Measurements from ENCODE around the gene TMEM59L.

The TMEM59L gene

GRCh38 chr19:18637673-18638630 lies 25.3 kb downstream of the TMEM59L start:
- no peak for DNase-seq (ENCODE audit: low spot score)

DNA sequence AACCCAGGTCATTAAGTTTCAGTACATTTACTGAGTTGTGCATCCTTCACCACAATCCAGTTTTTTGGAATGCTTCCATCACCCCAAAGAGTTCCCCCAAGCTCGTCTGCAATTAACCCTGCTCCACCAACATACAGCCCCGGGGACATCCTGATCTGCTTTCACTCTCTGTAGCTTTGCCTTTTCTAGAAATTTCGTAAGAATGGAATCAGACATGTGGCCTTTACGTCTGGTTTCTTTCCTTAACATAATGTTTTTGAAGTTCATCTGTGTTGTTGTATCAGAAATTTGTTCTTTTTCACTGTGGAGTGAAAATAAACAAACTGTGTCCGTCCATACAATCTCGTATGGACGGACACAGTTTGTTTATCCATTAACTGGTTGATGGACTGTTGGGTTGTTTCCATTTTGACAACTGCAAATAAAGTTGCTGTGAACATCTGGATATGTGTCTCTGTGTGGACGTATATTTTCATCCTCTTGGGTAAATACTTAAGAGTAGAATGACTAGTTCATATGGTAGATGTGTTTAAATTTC lies 27.1 kb downstream of the TMEM59L start:
- no peak for DNase-seq (ENCODE audit: low spot score)

DNA sequence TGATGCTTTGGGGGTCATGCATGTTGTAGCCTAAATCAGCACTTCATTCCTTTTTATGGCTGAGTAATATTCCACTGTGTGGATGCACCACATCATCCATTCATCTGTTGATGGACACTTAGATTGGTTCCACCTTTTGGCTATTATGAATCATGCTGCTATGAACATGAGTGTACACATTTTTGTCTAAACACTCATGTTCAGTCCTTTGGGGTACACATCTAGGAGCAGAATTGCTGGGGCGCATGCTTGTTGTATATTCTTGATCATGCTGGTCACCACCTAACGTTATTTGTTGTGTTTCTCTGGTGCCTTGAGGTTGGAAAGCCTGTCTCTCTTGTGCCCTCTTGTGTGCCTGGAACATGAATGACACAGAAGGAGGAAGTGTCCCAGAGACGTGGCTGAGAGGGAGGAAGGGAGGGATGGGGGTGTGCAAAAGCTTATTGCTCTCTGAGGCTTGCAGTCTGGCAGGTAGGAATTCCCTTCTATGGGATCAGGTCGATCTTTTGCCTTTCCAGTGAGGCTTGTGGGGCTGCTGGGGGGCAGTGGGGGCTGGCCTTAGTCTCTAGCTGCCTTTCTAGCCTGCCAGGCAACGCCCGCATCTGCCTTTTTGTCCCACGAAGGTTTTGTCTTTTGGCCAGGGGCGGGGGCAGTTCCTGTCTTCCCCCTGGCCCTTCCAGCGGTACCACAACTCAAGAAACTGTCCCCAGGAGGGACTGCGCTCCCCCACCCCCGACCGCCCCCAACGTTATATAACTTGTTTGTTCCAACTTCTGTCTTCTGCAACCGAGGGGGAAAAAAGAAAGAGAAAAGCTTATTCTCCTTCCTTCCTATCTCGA lies 31.7 kb downstream of the TMEM59L start:
- peak; percentile 76 for DNase-seq (ENCODE audit: low spot score)

DNA sequence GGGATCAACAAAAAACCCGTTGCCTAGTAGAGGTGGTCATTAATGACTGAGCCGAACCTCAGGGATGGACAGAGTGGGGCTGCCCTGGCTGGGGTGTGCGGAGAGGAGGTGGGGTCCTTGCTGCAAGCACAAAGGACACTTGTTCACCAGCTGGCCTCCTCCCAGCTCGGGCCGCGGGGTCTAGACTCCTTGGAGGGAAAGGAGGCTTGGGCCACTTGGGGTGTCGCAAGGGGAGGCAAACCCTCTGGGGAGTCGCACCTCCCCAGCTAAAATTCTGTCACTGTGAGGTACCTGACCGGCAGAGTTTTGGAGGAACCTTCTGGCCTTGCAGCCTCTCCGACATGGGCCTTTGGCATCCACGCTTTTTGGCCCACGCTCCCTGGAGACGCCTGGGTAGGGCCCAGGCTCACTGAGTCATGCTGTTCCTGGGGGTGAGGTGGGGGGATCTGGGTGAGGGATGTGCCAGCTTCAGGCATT lies 32.4 kb downstream of the TMEM59L start:
- DNase-seq (ENCODE audit: low spot score) = peak; percentile 49

GRCh38 chr19:18646535-18647370 lies 34.1 kb downstream of the TMEM59L start:
- DNase-seq (ENCODE audit: low spot score) = no peak

DNA sequence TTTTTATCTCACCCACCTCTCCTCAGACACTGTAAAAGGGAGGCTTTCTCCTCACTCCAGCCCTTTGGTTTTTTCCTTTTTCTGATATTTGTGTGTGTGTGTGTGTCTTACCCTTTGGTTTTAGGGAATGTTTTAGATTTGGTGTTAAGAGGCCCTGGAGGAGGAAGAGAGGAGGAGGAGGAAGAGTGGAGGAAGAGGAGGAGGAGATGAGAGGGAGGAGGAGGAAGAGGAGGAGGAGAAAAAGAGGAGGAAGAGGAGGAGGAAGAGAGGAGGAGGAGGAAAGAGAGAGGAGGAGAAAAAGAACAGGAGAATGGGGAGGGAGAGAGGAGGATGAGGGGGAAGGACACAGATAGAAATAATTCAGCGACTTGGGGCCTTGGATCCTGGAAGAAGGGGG lies 34.7 kb downstream of the TMEM59L start:
- DNase-seq (ENCODE audit: low spot score) = no peak

DNA sequence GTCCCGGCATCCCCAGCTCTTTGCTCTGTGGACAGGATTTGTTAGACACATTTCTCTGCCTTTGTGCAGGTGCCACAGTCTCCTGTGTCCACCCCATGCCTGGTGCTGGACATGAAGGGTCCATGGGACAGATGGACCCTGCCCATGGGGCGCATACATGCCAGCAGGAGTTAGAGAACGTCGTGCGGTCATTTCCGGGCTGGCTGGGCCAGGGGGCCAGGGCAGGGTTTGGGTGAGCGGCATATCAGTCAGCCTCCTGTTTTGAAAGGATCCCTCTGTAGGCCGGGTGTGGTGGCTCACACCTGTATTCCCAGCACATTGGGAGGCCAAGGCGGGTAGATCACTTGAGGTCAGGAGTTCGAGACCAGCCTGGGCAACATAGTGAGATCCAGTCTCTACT lies 35.1 kb downstream of the TMEM59L start:
- no peak for DNase-seq (ENCODE audit: low spot score)

DNA sequence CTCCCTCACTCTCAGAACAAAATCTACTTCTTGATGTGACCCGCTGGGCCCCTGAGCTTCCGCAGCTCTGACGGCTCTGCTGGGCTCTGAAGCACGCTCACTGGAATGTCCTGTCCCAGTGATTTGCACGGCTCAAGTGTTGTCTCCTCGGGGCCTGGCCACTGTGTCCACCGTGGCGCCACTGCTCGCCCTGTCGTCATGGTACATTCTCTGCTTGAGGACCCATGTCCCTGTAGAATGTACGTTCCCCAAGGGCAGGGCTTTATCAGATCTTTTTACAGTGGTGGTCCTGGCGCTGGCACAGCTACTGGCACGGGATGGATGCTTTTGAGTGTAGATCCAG lies 36.3 kb downstream of the TMEM59L start:
- DNase-seq (ENCODE audit: low spot score) = no peak

DNA sequence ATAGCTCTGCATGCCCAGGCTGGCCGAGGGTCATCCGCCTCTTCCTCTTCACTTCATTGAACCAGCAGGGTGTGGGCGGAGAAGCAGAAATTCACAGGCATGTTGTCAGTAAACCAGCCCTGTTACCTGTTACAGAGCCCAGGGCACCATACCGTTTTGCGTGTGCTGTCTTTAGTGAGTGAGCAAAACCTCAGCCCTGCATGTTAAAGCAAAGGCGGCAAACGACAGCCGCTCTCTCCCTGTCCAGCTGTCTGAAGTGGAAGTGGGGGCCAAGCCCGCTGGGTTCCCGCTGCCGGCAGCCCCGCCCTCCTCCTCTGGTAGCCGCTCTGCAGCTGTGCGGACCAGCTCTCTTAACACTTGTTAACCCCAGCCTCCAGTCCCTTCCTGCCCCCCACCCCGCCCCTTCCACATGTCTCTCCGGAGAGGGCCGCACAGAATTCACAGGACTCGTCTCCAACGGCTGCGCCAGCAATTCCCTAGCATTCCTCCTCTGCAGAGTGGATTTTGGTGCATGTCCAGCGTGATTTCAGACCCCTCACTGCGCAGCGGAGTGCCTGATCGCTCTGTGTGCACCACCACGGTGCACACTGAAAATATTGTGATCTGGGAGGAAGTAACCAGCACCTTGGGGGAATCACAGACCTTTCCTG lies 36.8 kb downstream of the TMEM59L start:
- DNase-seq (ENCODE audit: low spot score) = peak; percentile 31

DNA sequence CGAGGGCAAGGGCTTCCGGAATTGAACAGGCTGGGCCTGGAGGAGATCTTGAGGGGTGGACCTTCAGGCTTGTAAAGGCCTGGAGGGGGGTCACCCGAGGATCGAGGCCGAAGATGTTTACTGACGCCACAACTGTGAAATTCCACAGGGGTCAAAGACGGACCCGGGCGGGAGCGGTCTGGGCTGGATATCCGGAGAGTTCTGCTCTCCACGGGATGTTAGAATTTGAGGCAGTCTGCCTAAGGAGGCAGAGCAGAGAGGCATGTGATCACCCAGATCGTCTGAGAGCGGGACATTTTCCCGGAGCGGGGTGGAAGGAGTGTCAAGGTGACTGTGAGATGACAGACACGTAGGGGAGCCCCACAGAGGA lies 37.3 kb downstream of the TMEM59L start:
- DNase-seq (ENCODE audit: low spot score) = no peak

DNA sequence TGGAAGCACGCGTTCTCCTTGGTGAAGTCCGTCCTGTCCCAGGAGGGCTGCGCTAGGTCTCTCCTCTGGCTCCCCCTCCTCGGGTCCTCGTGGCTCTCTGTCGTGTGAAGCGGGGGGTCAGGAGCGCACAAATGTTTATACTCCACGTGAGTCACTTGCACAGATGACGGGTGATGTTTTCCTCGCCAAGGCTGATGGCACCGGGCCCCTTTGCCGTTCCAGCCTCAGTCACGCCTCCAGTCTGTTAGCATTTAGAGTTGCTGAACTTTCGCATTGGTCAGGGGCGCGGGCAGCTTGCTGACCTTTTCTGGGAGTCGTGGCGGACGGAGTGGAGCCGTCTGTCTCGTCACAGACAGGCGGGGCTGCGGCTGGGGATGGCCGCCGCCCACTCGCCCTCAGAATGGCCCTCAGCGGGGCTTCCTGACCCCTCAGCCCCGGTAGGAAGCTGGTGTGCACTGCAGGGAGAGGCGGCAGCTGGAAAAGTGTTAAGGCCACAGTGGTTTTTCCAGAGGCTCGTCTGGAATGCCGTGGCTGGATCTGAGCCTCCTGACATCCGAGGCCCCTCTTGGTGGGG lies 37.9 kb downstream of the TMEM59L start:
- no peak for DNase-seq (ENCODE audit: low spot score)

DNA sequence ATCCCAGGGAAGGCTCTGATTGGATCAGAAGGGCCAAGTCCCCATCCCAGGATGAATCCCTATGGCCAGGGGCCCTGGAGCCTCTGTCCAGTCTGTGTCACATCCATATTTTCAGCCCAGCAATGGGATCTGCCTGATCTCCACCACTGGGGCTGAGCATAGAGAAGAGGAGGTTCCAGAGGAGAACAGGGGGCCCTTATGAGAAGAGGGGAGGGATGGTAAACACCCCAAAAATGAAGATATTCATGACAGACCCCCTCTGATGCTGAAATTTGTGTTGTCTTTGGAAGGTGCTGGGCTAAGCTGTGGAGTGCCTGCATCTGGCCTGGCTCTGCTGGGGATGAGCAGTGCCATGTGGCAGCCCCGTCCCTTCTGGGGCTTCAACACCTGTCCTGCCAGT lies 38.6 kb downstream of the TMEM59L start:
- DNase-seq (ENCODE audit: low spot score) = no peak

DNA sequence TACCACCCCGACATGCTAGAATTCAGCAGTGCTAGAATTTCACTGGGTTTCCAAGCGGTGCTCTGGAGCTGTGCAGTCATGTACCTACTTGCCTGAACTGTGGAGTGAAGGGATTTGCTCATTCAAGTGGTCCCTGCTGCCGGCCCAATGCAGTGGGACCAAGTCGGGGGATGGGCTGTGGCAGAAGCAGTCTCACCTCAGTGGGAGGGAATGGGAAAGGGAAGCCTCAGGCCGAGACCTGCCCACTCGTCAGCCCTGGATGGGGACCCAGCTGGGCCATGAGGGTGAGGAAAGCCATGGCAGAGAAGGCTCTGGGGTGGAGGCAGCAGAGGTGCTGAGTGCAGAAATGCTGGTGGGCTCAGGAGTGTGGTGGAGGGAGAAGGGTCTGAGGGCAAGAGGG lies 39.1 kb downstream of the TMEM59L start:
- no peak for DNase-seq (ENCODE audit: low spot score)

DNA sequence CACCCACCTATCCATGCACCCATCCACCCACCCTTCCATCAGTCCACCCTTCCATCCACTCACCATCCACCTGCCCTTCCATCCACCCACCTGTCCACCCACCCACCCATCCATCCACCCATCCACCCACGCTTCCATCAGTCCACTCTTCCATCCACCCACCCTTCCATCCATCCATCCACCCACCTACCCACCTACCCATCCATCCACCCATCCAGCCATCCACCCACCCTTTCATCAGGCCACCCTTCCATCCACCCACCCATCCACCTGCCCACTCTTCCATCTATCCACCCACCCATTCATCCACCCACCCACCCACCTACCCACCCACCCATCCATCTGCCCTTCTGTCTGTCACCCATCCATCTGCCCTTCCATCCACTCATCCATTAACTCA lies 41.2 kb downstream of the TMEM59L start:
- no peak for DNase-seq (ENCODE audit: low spot score)

DNA sequence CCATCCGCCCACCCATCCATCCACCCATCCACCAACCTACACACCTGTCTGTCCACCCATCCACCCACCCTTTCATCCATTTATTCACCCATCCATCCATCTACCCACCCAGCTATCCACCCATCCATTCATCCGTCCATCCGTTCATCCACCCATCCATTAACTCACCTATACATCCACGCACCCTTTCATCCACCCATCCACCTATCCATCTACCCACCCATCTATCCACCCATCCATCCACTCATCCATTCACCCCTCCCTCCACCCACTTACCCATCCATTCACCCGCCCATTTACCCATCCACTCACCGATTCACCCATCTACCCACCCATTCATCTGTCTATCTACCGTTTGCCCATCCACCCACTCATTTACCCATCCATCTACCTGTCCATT lies 41.8 kb downstream of the TMEM59L start:
- no peak for DNase-seq (ENCODE audit: low spot score)

- no peak for DNase-seq (ENCODE audit: low spot score)
Observed at GRCh38 chr19:18655173-18655844, 42.6 kb downstream of the TMEM59L start.

GRCh38 chr19:18656337-18657086 lies 43.8 kb downstream of the TMEM59L start:
- no peak for DNase-seq (ENCODE audit: low spot score)

- DNase-seq (ENCODE audit: low spot score) = no peak
Observed at GRCh38 chr19:18657590-18658365, 45.1 kb downstream of the TMEM59L start.

- no peak for DNase-seq (ENCODE audit: low spot score)
Observed at GRCh38 chr19:18658366-18658855, 45.7 kb downstream of the TMEM59L start.

All from pons (tissue), 1 donor.